ENCODE results near the gene HIP1R. TPM values are rescaled to one million over a fixed set of nuclear protein-coding genes. Genes with fewer than 3 reads are reported as not detected.

HIP1R gene
- total and polyA plus RNA-seq, 11 donors, result 14.9 to 49.5 (median 19.6) TPM

DNA sequence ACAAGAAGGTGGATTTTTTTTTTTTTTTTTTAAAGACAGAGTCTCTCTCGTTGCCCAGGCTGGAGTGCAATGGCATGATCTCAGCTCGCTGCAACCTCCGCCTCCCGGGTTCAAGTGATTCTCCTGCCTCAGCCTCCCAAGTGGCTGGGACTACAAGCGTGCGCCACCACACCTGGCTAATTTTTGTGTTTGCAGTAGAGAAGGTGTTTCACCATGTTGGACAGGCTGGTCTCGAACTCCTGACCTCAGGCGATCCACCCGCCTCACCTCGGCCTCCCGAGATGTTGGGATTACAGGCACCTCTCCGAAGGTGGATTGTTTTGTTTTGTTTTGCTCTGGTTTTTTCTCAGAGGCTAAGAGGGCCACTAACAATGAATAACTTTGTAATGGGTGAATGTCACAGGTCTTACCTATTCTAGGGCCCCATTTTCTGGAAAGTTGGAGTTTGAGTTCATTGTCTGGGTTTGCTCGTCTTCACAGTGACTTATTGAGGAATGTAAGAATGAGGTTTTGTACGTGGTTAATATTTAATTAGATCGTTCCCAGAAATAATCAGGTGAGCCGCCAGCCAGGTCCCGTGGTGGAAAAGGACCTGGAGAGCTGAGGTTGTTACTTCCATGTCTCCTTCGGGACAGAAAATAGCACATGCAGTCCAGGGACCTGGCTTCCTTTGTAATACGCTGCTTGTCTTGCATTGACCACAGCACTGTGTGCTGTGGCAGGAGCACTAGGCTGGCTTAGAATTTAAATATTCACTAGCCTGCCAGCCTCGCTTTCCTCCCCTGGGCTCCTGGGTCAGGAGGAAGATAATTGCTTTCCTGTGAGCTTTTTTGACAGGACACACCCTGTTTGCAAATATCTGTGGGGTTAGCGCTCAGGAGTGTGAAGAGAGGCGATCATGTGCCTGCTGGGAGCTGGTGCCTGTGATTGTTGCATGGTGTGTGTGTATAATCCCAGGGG is 2.3 kb downstream of the HIP1R start:
- no peak for DNase-seq
- TF ChIP-seq, protein P1, sequence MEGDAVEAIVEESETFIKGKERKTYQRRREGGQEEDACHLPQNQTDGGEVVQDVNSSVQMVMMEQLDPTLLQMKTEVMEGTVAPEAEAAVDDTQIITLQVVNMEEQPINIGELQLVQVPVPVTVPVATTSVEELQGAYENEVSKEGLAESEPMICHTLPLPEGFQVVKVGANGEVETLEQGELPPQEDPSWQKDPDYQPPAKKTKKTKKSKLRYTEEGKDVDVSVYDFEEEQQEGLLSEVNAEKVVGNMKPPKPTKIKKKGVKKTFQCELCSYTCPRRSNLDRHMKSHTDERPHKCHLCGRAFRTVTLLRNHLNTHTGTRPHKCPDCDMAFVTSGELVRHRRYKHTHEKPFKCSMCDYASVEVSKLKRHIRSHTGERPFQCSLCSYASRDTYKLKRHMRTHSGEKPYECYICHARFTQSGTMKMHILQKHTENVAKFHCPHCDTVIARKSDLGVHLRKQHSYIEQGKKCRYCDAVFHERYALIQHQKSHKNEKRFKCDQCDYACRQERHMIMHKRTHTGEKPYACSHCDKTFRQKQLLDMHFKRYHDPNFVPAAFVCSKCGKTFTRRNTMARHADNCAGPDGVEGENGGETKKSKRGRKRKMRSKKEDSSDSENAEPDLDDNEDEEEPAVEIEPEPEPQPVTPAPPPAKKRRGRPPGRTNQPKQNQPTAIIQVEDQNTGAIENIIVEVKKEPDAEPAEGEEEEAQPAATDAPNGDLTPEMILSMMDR (IDR thresholded peaks at IDR 0.05), result no peak
- no peak for TF ChIP-seq POLR2A (IDR thresholded peaks at IDR 0.05)
- Histone ChIP-seq H3K36me3 (no peaks in the 10 kb centered on the region), H3K4me1 (peaks cover 3 to 49% (median 25%) of the 10 kb centered on the region in 12 donors), H3K27ac (no peak overlapping the region), H3K9me3 (no peaks in the 10 kb centered on the region), H3K4me3 (peak overlapping the region in 4 of 12 donors; percentile 69 to 91 (median 75)), H3K27me3 (peaks cover 0 to 8% (median 0%) of the 10 kb centered on the region in 9 donors)
- intact Hi-C loops (cut with DNase I), result no loop called here
- no peak for ATAC-seq
- WGBS, 4 donors, result 85 to 90% (median 86%) methylated on average over 22 of the region's 22 CpGs

DNA sequence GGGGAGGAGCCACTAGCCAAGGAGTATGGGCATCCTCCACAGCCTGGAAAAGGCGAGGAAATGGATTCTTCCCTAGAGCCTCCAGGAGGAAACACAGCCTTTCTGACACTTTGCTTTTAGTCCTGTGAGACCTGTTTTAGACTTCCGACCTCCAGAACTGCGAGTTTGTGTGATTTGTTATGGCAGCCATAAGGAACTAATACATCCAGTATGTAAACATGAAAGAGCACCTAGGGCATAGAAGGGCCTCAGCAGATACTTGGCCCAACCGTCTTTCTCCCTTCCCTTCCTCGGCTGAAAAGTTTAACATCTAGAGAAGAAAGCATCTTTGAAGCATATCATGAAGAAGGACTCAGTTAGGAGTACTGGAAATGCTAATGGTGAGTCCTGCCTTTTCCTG is 3.6 kb downstream of the HIP1R start:
- no peak overlapping the region for H3K4me3 ChIP-seq
- DNase-seq, result no peak
- no peaks in the 10 kb centered on the region for H3K9me3 ChIP-seq
- intact Hi-C loops (cut with DNase I), result no loop called here
- H3K27me3 ChIP-seq, result peaks cover 0 to 8% (median 0%) of the 10 kb centered on the region in 9 donors
- WGBS, 4 donors, result 95 to 97% (median 95%) methylated on average over 5 of the region's 5 CpGs
- H3K4me1 ChIP-seq, result peaks cover 3 to 60% (median 36%) of the 10 kb centered on the region in 12 donors
- H3K36me3 ChIP-seq, result no peaks in the 10 kb centered on the region
- no peak for TF ChIP-seq POLR2A (IDR thresholded peaks at IDR 0.05)
- TF ChIP-seq, protein P1 (IDR thresholded peaks at IDR 0.05), result no peak
- no peak for ATAC-seq
- H3K27ac ChIP-seq, result no peak overlapping the region

DNA sequence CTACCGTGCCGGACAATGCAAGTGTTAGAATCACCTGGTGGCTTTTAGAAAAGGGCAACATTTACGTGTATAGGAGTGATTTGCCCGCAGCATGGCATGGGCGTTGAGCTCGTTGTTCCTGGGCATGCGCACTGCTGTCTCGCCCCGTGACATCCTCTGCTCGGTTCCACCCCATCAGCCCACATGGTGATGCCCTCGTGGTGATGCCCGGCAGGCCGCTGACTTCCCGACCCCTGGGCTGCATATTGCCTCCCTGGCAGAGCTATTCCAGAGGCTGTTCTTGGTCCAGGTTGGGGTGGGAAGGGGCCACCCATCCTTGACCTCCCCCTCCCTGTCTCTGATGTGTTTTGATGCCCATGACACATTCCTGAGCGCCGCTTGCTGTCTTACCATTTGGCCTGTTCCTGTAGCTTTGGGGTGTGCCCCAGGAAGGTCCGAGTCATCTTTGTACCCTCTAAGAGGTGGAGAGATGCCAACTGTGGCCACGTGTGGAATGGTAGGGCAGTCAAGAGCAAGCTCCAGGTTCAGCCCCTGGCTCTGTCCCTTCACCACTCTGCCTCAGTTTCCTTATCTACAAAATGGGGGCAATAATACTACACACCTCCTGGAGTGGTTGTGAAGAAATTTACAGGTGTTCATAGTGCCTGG is 4.8 kb downstream of the HIP1R start:
- intact Hi-C loops (cut with DNase I), result loop anchor here in 2 of 10 donors (5.0 to 10.0 kb wide), 2 partner anchors 45 to 48 kb away; no protein-coding TSS in a partner anchor
- no peaks in the 10 kb centered on the region for H3K9me3 ChIP-seq
- TF ChIP-seq POLR2A (IDR thresholded peaks at IDR 0.05), result no peak
- TF ChIP-seq, protein P1 (IDR thresholded peaks at IDR 0.05), result no peak
- peak overlapping the region in 6 of 12 donors; percentile 82 to 98 (median 92) for H3K27ac ChIP-seq
- no peak overlapping the region for H3K4me3 ChIP-seq
- no peaks in the 10 kb centered on the region for H3K36me3 ChIP-seq
- peaks cover 0 to 8% (median 0%) of the 10 kb centered on the region in 9 donors for H3K27me3 ChIP-seq
- peaks cover 3 to 59% (median 30%) of the 10 kb centered on the region in 12 donors for H3K4me1 ChIP-seq
- no peak for ATAC-seq
- WGBS, 4 donors, result 88 to 93% (median 91%) methylated on average over 18 of the region's 18 CpGs
- no peak for DNase-seq

Measured in heart left ventricle (tissue), 16 donors.